ENCODE measurements around the gene ACSL3.

- TF ChIP-seq CTCF (IDR thresholded peaks at IDR 0.05; ENCODE audit: insufficient read depth, low read depth, low read length) (peak; percentile 70), EZH2 (IDR thresholded peaks at IDR 0.05; ENCODE audit: insufficient read depth, low read length) (no peak)
Measured at GRCh38 chr2:222903234-222904220, 42.7 kb downstream of the ACSL3 start.

Data from astrocyte (in vitro differentiated cells and primary cell).